Measurements from ENCODE around the gene NHLRC4.

The NHLRC4 gene

DNA sequence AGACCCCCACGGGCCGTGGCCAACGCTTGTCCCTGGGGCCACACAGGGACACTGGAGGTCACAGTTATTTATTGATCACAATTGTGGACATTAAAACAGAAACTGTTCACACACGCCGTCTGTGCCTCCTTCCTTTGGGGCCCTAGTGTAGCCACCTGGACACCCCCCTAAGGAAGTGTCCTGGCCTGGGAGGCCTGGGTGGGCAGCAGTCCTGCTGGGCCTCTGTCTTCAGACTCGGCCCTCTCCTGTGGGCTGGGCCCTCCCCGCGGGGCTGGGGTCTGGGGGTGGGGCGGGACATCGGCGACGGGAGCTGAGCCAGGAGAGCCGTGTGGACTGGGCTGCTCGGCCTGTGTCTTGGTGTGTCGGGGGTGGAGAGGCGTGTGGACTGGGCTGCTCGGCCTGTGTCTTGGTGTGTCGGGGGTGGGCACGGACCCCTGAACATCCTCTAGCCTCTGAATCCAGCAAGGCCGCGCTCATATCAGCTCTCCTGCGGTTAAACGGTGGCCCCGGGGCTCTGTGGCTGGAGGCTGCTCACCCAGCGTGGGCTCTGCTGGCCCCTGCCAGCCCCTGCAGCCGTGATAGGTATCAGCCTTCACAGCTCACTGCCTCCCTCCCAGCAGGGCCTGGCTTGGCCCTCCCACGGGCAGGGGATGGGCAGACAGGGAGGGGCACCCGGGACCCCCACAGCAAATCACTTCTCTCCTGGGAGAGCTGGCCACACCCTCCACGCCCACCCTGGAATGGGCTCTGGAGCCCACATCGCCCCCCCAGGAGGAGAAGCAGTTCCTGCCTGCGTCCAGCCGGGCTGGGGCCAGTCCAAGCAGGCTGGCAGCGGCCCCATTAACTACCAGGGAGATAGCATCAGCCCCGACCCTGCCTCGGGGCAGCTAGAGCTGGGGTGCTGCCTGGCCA, 1.1 kb upstream of the NHLRC4 start:
- no peak for DNase-seq (ENCODE audit: low read depth)

DNA sequence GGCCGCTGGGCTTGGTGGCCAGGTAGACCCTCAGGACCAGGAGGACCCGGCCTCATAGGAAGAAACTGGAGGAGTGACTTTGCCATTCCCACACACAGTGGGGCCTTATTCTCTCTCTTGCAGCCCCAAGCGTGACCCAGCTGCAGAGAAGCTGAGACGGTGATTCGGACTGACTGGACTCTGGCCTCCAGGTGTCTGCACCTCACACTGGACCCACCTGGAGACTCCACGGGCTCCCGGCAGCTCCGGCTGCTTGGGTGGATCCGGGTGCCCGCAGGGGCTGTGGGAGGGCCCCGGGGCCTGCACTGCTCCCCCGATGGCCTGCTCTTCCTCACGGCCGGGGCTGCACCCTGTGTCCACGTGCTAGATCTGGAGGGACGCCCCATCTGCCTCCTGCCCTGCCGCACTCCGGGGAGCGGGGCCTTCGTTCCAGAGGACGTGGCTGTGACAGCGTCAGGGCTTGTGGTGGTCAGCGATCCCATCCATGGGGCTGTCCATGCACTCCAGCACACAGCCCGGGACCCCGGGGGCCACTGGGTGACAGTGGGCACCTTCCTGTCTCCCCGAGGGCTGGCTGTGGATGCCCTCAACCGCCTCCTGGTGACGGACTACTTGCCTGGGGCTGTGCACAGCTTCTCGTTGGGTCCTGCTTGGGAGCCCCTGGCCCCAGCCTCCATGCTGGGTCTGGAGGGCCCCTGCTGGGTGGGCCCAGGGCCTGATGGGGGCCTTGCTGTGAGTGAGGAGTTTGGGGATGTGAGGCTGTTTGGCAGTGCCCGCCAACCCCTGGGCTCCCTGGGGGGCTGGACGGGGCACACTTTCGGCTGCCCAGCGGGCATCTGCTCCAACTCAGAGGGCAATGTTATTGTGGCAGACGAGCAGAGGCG, 810 bp downstream of the NHLRC4 start:
- DNase-seq (ENCODE audit: low read depth) = no peak

DNA sequence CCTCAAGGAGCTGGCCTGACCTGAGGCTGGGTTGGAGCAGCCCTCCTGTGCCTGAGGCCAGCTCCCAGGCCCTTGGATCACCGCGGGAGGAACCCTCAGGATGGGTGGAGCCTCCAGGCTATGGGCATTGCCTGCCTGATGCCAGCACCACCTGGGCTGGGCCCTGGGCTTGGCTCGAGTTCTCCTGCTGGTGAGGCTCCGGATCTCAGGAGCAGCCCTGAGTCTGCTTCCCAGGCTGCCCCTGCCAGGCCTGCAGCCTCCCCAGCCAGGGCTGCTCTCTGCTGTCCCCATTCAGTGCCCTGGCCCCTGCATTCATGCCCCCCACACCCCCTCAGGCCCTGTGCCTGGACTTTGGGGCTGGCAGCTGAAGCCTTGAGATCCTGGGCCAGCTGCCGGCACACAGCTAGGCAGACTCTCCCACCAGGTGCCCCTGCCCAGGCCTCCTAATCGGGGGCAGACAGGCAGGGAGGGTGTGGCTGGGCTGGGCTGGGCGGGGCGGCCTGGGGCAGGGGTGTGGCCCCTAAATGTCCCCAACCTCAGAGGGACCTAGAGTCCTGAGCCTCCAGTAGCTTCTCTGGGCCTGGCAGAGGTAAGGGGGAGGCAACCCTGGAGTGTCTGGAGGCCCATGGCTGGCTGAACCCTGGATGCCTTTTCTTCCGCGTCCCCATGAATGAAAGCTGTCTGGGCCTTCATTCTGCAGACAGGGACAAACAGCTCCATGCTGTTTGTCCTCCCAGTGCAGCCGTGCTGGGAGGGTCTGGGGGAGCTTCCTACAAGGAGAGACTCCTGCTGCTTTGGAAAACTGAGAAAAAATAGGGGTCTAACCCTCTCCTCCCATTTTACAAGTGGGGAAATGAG, 1.8 kb downstream of the NHLRC4 start:
- no peak for DNase-seq (ENCODE audit: low read depth)

DNA sequence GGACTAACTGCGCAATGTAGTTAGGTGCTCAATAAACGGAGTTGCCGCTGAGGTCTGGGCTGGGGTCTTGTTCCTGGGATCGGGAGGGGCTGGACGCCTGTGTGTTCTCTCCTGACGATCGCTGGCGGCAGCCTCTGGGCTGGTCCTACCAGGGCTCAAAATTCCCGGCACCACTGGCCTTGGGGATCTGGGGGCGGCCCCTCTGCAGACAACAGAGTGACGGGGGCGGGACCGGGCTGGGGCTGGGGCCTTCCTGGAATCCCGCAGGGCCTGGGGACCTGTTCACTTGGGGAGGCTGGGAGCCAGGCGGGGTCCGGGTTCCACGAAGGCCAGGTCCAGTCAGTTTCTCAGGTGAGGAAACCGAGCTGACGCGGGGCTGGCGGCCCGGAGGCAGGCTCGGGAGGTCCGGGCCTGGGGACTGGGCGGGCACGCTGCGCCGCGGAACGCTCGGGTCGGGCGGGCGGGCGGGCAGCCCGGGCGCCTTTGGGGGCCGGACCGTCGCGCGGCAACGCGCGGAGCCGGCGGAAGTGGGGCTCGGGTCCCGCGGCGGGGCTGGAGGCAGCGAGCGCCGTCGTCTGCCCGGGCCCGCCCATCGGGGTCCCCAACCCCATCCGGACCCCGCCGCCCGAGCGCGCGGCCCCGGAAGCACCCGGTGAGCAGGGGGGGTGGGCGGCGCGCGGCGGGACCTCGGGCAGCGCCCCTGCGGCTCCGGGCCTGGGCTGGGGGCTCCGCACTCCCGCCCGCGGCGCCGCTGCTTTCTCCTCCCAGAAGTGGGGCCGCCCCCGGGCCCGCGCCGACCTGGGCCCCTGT, 2.8 kb downstream of the NHLRC4 start, which contains the start of gene PIGQ:
TSS of gene PIGQ (plus strand) at position 524 of the 810 bp plus-strand sequence. CDS start 4,107 bp downstream, outside the sequence.
- no peak for DNase-seq (ENCODE audit: low read depth)

DNA sequence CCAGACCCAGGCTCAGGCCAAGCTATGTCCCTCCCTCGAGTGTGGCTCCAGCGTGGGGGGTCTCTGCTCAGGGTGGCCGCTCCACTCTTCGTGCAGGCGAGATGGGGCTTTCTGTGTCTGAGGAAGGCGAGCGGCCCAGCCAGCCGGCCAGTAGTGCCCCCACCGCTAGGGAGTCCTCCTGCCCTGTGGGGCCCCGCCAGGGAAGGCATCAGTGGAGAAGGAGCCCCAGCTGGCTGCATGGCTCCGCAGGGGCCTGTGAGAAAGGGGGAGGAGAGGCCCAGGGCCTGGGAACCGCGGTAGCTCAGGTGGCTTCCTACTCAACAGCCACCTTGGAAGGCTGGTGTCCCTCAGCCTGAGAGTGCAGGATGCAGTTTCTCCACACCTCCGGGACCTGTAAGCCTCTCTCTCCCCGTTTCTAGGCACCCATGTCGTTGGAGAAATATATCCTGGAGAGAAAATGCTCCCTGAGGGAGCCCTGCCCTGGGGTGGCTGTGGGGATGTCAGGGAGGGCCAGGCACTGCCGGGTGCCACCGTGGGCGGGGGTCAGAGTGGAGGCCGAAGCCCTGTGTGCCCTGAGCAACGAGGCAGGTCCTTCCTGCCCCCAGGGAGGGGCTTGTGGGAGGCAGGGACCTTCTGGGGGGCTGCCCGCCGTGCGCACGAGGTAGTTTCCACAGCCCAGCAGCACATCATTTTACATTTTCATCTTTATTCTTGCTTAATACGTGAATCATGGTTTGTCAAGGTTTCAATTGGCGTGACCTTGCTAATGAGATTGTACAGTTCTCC, 6.3 kb downstream of the NHLRC4 start:
- no peak for DNase-seq (ENCODE audit: low read depth)

DNA sequence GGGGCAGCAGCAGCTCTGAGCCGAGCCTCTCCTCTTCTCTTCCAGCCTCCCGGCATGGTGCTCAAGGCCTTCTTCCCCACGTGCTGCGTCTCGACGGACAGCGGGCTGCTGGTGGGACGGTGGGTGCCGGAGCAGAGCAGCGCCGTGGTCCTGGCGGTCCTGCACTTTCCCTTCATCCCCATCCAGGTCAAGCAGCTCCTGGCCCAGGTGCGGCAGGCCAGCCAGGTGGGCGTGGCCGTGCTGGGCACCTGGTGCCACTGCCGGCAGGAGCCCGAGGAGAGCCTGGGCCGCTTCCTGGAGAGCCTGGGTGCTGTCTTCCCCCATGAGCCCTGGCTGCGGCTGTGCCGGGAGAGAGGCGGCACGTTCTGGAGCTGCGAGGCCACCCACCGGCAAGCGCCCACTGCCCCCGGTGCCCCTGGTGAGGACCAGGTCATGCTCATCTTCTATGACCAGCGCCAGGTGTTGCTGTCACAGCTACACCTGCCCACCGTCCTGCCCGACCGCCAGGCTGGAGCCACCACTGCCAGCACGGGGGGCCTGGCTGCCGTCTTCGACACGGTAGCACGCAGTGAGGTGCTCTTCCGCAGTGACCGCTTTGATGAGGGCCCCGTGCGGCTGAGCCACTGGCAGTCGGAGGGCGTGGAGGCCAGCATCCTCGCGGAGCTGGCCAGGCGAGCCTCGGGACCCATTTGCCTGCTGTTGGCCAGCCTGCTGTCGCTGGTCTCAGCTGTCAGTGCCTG, 7.4 kb downstream of the NHLRC4 start:
- DNase-seq (ENCODE audit: low read depth) = no peak

DNA sequence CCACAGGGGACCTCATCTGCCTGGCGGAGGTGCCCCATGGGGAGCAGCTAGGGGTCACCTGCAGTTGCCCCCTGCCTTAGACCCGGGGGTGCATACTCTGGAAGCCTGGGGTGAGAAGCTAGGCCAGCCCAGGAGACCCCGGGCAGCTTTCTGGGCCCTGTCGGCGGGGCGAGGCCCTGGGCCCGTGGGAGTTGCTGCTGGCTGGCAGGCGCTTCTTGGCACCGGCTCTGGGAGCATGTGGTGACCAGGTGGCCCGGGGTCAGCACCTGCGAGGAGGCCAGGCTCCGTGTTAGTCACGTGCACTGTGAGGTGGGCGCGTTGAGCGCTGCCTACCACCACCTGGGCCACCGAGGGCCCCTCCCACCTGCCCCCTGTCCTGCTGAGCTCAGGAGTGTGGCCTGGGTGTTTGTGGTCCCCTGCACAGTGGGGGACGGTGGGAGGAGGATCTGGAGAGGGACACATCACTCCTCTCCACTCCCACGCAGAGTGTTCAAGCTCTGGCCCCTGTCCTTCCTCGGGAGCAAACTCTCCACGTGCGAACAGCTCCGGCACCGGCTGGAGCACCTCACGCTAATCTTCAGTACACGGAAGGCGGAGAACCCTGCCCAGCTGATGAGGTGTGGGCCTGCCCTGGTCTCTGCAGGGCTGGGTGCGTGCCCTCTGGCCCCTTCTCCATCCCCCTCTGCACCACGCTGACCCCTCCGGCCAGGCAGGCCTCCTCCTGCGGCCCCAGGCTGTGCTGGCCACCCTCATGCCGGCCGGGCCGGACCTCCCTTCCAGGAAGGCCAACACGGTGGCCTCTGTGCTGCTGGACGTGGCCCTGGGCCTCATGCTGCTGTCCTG, 8.8 kb downstream of the NHLRC4 start:
- DNase-seq (ENCODE audit: low read depth) = no peak

DNA sequence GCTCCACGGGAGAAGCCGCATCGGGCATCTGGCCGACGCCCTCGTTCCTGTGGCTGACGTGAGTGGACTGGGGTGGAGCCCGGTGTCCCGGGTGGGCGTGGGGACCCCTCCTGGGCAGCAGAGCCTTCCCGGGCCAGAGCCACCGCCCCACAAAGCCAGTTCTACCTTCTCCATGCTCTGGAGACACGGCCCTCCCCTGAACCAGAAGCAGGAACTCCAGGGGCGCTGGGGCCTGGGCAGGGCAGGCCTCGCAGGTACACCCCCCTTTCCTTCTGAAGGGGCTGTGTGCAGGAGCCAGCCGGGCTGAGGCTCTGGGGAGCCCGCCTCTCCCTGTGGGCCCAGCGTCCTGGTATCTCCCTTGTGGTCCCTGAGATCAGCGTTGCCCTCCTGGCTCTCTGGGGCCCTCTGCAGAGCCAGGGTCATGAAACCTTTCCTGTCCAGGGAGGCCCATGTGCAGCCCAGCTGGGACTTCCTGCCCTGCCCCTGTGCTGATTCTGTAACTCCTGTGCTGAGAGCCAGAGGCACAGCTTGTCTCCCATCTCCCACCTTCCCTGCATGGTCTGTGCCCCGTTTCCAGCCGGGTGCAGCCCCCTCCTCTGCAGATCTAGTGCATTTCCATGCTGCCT, 9.5 kb downstream of the NHLRC4 start:
- DNase-seq (ENCODE audit: low read depth) = no peak

DNA sequence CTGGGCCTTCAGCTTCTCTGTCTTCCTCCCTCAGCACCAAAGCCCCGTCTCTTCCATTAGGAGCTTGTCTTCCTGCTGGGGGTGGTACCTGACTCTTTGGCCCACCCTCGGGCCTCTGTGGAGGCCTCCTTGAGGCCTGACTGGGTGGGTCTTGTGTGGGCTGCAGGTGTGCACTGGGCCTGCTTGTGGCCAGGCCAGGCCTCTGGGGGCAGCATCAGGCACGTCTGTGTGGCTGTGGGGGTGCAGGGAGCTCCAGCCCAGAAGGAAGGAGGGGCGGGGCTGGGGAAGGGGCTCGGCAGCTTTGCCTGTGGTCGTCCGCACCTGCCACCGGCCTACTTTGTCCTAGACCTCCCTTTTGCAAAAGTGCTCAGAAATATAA, 10.0 kb downstream of the NHLRC4 start:
- DNase-seq (ENCODE audit: low read depth) = no peak

DNA sequence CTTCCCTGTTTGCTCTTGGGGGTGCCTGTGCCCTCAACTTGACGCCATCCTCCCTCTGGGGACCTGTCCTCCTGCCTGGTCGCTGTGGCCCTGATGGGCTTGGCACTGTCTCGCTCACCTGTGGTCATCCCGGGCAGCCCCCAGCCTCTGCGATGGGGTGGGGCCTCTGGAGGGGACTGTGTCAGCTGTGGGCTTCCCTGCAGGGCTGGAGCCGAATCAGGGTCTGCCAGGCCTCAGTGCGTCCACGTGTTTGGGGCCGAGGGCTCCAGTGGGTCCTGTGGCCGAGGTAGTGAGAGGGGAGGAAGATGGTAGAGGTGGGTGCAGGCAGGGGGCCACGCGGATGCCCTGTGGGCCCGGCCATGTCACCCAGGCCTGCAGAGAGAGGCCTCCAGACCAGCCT, 11.0 kb downstream of the NHLRC4 start:
- DNase-seq (ENCODE audit: low read depth) = no peak

DNA sequence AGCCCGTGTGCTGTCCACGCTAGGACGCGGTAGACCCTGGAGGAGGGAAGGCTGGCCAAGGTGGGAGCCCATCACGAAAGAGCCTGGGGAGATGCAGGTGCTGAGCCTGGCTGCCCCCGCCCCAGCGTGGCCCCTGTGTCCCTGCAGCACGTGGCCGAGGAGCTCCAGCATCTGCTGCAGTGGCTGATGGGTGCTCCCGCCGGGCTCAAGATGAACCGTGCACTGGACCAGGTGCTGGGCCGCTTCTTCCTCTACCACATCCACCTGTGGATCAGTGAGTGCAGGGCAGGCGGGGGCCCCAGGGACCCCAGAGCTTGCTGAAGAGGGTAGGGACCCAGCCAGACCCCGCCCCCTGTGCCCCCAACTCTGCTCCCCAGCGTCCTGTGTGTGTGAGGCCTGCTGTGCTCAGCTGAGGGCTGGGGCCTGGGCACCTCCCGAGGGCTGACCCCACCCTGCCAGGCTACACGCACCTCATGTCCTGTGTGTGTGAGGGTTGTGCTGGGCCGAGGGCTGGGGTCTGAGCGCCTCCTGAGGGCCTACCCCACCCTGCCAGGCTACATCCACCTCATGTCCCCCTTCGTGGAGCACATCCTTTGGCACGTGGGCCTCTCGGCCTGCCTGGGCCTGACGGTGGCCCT, 11.5 kb downstream of the NHLRC4 start:
- DNase-seq (ENCODE audit: low read depth) = no peak

DNA sequence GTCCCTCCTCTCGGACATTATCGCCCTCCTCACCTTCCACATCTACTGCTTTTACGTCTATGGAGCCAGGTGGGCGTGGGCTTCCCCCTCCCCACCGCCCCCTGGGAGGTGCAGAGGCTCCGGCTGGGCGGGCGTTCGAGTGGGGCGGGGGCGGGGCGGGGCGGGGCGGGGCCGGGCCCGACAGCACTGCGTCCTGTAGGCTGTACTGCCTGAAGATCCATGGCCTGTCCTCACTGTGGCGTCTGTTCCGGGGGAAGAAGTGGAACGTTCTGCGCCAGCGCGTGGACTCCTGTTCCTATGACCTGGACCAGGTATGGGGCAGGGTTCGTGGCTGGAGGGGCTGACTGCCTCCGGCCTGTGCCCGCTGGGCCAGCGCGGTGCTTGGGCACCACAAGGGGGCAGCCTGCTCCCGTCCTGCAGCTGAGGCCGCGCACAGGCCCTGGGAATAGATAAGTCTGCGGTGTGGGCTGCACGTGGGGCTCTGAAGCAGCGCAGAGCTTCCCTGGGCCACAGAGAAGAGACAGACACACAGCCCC, 12.1 kb downstream of the NHLRC4 start:
- peak; percentile 37 for DNase-seq (ENCODE audit: low read depth)

DNA sequence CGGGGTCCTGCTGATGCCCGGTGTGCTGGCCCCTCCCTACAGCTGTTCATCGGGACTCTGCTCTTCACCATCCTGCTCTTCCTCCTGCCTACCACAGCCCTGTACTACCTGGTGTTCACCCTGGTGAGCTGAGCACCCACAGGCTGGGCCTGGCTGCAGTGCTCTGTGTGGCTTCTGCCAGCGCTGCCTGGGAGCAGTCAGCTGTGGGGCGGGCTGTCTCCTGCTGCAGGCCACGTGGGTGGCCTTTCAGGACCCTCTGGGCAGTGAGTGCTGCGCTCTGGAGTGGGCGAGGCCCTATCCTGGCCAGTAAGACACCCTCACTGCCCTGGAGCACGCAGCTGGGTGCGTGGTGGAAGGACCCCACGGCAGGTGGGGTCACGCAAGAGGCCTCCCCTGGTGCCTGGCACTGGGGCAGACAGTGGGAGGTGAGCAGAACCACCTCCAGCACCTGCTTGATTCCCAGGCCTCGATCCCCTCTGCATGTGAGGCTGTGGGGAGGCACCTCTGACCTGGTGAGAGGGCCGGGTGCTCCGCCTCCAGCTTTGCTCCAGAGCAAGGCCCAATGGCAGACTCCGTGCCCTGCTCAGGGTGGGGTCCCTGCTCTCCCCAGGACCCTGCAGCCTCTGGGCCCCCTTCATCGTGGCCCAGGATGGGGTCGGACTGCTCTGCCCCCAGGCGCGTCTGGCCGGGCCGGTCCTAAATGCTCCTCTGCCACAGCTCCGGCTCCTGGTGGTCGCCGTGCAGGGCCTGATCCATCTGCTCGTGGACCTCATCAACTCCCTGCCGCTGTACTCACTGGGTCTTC, 13.5 kb downstream of the NHLRC4 start:
- DNase-seq (ENCODE audit: low read depth) = no peak

DNA sequence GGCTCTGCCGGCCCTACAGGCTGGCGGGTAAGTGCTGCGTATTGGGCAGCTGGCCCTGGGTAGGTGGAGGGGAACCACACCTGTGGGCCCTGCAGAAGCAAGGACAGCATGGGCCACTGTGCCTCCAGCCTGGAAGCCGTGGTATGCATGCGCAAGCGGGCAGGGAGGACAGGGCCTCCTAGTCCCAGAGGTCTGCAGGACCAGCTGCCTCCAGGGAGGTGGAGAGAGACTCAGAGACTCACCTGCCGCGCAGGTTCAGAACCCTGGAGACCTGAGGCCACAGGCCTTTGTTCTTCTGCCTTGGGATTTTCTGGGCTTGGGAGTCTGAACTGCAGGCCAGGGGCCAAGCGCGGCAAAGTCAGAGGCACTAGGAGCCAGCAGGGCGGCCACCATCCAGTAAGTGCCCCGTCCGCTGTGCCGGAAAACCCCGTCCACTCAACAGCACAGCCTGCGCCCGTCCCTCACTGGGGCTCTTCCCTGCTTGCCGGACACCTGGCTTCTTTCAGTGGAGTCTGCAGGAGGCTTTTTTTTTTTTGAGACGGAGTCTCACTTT, 14.2 kb downstream of the NHLRC4 start:
- DNase-seq (ENCODE audit: low read depth) = no peak

DNA sequence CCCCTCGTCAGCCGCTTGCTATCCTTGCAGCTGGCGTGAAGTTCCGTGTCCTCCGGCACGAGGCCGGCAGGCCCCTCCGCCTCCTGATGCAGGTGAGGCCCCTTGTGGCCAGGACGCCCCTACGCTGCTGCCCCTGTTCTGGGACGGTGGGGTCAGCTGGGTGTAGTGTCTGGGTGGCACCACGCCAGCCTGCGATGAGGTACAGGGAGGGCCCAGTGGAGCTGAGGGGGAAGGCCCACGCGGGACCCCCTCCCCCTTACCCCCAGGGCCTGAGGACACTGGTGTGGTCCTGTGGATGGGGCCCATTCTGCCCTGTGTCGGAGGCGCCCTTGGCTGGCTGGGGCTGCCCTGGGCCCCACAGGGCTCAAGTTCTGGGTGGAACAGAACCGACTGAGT, 15.4 kb downstream of the NHLRC4 start:
- no peak for DNase-seq (ENCODE audit: low read depth)

DNA sequence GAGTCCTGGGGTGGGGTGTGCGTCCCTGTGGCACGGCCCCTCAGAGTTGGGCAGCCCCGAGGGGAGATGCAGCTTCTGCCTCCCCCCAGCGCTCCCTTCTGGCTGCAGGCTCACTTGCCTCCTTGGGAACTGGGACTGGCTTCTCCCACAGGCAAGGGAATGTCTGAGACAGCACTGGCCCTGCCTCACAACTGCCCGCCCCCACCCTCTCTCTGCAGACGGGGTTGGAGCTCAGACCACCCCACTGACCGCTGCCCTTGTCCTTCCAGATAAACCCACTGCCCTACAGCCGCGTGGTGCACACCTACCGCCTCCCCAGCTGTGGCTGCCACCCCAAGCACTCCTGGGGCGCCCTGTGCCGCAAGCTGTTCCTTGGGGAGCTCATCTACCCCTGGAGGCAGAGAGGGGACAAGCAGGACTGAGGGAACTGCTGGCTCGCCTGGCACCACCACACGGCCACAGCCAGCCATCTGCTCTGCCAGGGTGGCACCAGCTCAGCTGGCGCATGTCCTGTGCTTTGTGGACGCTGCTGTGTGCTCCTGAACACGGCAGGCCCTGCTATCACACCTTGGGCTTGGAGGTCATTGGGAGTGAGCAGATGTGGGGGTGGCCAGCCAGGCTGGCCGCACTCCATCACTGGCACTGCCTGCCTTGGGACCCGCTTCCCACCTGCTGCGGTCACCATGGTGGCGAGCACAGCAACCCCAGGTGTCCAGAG, 16.0 kb downstream of the NHLRC4 start:
- DNase-seq (ENCODE audit: low read depth) = no peak

Measured in stimulated activated CD8-positive, alpha-beta memory T cell treated with anti-CD3 and anti-CD28 coated beads, Interleukin-7, amount 100 ng/mL, for 24 hours (primary cell).